ENCODE measurements around the gene TRAFD1.

TRAFD1 gene

DNA sequence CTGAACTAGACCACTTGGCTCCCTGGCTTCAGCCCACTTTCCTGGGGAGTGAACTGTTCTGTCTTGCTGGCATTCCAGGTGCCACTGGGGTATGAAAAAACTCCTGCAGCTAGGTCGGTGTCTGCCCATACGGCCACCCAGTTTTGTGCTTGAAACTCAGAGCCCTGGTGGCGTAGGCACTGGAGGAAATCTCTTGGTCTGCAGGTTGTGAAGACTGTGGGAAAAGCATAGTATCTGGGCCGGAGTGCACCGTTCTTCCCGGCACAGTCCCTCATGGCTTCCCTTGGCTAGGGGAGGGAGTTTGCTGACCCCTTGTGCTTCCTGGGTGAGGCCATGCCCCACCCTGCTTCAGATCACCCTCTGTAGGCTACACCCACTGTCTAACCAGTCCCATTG is 33.8 kb downstream of the TRAFD1 start:
- DNase-seq, result no peak

DNA sequence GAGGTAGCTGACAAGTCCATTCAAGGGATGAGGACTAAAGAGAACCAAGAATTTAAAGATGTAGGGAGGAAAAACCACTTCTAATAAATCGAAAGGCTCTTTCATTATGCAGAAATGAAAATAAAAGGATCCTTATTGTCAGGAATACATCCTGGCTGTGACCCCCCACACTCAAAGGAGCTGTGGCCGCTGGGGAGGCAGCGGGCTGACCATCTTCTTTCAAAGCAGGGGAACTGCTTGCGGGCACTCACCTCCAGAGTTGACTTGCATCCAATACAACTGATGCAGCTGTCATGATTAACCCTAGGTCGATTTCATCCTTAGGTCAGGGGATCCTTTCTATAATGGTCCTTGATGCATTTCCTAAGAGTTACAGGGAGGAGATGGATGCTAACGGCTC is 35.3 kb downstream of the TRAFD1 start:
- no peak for DNase-seq

DNA sequence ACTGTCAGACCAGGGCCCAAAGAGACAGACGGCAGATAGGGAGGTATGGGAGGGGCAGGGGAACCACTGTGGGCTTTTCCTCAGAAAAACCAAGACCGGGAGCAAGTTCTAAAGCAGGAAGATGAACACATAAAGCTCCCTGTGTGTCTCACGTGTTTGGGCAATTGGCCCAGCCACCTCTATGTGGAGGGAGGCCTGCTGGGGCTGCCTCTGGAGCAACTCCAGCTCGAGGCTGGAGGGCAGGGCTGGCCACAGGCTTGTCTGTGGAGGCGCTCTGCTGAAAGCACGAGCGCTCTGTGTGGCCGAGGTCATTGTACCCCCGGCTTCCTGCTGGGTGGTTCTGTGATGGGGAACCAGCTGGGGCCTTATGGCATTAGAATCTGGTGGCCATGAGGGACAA is 36.4 kb downstream of the TRAFD1 start:
- no peak for DNase-seq

DNA sequence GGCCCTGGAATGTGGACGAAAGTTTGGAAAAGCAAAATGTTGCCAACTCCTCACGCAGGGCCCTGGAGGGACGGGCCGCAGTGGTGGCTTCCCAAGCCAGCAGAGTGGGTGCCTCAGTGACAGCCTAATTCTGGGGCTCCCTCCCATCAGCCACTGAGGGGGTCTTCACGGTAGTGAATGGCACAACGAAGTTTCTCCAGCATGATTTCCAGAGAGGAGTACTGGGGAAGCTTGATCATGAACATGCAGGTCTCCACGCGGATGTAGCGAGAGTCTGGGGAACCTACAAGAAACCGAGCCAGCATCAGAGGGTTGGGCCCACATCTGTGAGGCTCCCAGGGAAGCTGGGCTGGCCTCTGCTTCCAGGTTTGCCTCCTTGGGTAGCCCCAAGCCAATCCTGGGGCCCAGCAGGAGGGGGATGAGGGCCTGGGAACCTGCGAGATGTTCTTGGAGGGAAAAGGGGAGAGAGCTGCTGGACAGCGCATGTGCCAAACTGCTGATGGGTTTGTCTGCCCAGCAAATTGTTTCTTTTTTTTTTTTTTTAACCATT is 37.0 kb downstream of the TRAFD1 start:
- DNase-seq, result no peak

DNA sequence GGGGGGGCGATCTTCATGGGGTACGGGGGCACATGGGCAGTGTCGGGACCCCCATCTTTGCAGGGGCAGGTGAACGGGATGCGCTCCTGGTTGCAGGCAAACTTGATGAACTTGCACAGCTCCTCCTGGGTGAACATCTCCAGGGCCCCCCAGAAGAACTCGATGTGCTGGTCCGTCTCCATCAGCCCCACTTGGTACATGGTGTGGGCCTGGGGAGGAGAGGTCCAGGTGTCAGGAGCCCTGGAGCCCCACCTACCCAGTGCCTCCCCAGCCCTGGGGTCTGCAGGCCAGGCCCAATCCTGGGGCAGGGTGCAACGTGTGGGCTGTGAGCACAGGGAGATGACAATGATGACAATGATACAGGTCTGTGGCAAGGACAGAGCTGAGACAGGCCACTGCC is 37.7 kb downstream of the TRAFD1 start:
- DNase-seq, result no peak

DNA sequence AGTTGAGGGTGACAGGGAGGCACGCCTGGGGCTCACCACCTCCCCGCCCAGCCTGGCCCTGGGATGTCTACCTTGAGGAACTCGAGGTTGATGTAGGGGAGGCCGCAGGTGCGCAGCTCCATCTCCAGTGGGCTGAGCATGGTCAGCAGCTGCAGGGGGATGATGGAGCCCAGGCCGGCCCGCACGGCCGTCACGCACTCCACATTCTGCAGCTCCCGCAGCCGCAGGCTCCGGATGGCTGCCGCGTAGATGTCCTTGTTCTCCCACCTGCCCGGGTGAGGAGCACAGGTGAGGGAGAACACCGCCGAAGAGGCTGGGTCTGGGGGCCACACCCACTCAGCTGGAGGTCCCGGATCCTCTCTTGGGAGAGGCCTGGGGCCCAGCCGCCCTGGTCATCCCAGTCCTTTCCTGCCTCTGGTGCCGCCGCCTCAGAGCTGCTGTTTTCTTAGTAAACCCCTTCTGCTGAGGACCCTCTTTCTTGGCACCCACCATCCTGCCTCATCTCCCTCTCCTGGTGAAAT is 38.2 kb downstream of the TRAFD1 start:
- no peak for DNase-seq

DNA sequence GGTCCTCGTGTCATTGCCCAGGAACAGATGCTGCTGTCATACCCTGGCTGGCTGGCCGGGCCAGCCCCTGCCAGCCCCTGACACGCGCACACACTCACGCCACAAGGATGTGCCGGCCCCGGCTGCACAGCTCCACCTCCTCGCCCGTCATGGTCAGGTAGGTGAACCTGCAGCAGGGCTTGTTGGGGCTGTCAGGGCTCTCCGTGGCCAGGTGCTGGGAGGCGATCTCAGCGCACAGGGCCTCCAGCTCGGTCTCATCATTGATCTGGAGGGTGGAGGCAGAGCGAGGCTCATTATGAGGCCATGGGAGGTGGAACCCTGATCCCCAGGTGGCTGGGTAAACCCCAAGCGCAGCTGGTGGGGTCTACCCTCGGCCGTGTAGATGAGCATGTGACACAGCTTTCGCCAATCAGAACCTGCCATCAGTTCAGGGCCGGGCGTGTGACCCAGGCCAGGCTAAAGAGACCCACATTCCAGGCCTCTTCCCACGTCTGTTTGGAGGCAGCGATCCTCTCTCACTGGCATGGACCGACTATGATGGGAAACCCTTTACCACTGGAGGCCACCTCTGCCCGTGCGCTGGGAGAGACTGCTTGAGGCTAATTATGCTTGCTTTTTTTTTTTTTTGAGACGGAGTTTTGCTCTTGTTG is 38.8 kb downstream of the TRAFD1 start:
- DNase-seq, result no peak

DNA sequence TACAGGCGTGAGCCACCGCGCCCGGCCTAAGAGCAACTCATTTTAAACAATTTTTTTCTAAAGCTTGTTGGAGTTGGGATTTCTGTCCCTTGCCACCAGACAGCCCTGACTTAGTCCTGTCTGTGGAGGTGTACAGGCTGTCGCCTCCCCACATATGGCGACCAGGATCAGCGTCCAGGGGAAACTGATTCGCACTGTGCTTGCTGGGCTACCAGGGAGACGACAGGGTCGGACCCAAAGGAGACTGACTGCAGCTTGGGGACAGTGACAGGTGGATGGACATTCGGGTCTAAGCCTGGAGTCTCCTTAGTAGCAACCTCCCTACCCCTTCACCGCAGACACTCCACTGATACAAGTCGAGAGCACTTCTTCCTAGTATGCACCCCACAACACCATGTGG is 40.3 kb downstream of the TRAFD1 start:
- no peak for DNase-seq

DNA sequence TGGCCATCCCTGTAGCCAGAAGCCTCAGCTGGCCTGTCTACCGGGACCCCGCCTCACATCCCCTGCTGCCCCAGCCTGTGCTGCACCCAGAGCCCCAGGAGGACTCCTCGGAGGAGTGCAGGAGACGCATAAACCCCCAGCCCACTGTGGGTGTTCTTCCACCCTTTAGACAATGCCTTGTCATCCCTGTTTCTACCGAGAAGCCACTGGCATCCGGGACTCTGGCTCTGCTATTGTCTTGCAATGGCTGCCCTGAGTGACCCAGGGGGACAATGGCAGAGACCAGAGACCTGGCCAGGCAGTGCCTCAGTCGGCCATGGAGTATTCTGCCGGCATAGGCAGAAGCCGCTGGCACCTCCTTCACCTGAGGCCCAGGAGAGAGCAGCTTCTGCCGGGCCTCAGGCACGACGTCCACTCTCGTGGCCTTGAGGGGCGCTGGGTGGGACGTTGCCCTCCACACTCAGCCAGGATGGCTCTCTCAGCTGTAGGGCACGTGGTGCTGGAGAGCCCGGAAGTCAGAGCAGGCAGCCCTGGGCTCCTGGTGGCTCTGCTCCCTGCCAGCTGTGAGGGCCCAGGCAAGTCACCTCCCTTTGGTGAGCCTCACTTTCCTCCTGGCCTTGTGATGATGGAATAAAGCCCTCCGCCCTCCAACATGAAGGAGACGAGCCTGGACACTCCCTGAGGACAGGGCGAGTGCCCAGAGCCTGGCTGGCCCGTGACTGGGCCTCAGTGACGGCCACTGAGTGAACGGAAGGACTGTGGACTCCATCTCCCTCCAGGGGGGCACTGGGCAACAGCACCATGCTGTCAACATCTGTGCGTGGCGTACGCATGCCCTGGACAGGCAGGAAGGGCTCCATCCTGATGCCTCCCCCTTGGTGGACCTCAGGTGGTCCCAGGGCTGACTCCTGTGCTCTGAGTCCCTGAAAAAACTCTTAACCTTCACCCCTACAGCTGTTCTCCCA is 41.0 kb downstream of the TRAFD1 start:
- no peak for DNase-seq

DNA sequence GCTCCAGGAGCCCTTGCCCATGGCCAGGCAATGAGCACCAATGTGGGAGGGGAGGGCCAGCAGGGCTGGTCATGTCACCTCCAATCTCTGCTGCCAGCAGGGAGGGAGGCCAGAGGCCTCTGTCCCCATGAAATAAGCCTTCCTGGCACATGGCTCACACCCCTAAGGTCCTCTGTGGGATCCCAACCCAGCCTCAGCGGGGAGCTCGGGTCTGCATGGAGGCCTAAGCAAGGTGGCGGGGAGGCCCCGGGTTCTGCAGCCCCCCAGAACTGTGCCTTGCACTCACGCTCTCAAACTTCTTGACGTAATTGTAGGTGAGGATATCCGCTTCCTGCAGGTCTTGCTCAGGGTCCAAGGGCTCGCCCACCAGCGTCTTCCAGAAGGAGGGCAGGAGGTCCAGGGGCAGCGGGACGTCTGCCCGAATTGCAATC is 41.7 kb downstream of the TRAFD1 start:
- DNase-seq, result no peak

DNA sequence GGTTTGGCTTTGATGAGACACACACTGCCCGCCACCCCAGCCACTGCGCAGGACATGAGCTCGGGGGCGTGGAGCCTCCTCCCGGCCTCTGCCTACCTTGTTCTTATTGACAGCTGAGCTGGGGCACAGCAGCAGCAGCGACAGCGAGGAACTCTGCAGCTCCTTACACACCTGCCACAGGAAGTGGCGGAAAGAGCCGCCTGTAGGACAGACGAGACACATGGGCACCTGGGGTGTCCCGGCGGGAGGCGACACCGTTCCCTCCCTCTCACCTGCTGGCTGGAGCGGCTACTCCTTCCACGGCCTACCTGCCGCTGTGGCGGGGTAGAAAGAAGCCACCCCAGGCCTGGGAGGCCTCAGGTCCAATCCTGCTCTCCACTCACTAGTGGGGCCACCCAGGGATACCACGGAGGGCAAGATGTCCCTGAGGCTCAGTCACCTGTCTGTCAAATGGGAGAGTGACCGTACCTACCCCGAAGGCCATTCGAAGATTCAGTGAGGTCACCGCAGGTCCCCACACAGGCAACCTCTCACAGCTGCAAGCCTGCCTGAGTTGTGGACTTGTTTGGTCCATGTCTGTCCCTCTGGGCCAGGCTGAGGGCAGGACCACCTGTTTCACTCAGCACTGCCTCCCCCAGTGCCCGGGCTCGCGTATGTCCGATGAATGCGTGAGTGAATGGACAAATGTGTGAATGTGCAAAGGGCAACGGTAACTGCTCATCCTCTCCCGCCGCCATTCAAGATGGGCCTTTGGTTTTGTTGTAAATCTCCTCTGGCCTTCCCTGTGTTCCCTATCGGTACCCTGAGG is 42.6 kb downstream of the TRAFD1 start:
- peak in 1 of 2 experiments; percentile 16 for DNase-seq

DNA sequence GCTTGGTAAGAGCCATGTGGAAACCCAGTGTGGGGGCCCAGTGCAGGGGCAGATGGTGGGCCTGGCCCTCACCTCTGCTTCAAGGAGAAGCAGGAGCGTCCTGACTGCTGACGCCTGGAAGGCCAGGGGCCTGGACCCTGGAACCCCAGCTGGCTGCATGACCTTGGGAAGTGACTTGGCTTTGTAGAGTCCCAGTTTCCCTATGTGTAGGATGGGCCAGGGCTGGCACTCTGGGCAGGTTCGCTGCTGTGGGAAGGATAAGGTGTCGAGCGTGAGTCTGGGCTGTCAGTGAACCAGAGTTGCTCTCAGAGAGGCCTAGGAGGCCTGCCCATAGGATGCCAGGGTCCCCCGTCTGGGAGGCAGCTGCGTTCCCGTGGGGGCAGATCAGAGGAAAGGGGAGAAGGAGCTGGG is 43.2 kb downstream of the TRAFD1 start:
- DNase-seq, result no peak

DNA sequence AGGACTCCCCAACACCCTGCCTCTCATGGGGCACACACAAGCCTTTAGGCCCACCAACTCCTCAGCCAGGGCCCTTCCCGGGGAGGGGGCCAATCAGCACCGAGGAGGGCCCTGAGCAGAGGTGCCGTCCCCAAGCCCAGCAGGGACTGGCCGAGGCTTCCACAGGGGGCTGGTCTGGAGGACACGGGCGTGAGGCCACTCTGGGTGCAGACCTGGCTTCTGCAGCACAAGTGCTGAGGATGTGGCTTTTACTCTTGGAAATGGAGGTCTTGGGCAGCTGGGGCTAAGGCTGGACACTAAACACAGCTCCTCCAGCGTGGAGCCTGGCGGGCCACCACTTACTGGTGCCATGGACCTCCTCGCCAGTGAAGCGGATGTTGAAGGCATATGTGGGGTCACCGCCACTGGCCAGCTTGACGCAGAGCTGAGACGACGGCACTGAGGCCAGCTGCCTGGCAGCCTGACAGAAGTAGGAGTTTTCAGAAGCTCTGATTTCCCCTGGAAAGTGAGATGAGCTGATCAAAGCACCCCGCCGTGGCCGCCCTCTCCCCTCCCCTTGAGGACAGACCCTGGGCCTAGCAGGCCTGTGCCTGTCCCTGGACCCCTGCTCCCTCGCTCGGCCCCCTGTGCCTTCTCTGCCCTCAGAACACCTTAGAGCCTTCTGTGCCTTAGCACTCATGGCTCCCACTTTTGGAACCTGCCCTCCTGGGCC is 44.0 kb downstream of the TRAFD1 start:
- no peak for DNase-seq

DNA sequence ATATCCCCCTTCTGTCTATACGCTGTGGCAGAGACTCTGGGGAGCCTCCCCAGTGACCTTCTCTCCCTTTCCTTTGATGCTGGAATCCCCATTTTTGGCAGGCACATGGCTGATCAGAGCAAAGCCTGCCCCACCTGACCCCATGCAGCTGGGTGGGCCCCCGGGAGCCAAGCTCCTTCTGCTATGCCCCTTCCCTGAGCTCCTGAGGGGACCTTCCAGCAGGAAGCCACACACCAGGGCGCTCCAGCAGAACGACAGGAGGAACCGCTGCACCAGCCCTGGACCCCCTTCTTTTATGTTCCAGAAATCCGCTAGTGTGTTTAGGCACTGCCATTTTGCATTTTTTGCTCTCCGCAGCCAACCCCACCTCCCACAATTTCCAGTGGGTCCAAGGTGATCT is 44.6 kb downstream of the TRAFD1 start:
- no peak for DNase-seq

DNA sequence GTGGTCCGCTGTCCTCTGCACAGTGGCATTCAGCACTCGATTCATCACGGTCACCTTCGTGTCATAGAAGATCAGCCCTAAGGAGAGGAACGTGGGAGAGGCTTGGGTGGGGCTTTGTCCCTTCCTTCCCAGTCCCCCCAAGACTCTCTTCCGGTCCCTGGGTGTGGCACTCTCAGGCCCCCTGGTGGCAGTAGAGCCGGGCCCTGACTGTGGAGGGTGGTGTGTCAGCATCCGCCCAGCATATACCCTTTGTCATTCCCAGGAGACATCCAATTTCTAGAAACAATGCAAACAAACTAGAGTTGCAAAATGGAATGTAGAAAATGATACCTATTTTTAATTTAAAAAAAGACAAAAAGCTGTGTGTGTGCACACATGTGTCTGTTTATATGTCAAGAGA is 45.0 kb downstream of the TRAFD1 start:
- no peak for DNase-seq

DNA sequence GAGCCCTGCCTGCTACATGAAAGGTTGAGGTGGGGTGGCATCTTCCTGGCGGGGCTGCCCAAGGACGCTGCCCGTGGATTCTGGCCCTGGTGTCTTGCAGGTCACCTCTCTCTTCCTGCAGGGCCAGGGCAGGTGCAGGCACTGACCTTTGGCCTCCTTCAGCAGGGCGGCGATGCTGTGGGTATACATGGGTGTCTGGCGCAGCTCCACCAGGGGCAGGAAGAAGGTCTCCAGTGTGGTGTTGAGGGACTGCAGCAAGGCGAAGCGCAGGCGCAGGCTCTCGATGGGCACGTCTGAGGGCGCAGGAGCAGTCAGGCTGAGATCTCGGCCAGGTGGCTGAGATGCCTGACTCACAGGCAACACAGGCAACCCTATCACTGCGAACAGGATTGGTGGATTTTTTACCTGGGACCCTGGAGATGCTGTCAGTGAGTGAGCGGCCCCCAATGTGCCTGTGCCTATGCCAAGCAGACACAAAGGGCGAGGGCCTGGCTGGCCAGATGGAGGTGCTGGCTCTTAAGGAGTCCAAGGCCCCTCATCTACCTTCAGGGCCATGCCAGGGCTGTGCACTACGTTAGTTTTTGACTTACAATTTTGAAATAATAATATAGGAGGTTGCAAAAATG is 45.7 kb downstream of the TRAFD1 start:
- DNase-seq, result no peak

DNA sequence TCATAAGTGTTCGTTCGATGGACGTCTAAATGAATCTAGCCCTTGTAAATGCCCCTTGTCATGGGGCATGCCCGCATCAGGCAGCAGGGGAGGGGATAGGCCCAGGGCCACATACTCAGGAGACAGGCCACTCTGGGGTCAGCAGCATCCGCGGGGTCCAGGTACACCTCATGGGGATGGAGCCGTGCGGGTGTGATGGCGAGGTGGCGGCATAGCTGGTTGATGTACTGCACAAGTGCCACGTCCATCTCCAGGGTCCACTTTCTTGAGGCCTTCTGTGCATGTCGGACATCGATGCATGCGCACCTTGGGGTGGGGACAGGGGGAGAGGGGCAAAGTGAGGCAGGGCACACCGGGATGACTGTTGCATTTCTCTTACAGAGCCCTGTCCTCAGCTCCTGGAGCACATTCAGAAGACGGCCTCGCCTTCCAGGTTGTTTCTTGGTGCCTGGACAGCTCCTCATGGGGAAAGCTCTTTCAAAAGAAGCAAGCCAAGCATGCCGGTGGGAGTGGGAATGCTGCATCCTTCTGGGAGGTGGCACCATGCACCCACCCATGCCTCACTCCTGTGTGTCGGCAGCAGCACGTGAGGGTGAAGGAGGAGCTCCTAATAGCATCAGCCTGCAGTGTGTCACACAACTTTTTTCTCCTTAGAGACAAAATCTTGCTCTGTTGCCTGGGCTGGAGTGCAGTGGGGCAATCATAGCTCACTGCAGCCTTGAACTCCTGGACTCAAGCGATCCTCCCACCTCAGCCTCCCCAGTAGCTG is 47.4 kb downstream of the TRAFD1 start:
- DNase-seq, result no peak

DNA sequence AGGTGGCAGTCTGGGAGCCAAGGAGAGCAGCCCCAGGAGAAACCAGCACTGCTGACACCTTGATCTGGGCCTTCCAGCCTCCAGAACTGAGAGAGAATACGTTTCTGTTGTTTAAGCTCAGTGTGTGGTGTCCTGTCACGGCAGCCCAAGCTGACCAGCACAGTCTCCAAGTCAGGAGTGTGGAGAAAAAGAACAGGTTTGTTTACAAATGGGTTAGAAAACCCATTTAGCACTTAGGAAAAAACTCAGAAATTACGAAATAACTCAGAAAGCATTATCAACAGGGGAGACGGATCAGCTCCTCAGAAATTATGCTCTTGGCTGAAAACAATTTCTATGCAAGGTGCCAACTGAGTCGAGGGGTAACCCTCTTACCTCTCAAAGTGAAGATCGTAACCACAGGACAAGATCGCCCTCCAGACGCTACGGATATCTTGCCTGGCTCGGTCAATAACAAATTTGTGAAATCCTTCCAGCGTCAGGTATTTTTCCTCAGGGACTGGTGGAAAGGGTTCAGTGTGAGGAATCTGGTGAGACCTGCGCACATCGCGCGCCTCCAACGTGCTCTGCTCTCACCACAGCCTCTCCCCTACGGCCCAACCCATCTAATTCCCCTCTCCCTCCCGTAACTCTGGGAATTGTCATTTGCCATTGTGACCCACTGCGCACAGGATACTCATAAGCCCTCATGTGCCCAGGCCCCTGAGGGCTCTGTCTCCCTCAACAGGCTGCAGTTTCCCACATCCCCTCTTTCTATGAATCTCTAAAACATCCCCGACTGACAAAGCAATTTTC is 50.2 kb downstream of the TRAFD1 start:
- no peak for DNase-seq

DNA sequence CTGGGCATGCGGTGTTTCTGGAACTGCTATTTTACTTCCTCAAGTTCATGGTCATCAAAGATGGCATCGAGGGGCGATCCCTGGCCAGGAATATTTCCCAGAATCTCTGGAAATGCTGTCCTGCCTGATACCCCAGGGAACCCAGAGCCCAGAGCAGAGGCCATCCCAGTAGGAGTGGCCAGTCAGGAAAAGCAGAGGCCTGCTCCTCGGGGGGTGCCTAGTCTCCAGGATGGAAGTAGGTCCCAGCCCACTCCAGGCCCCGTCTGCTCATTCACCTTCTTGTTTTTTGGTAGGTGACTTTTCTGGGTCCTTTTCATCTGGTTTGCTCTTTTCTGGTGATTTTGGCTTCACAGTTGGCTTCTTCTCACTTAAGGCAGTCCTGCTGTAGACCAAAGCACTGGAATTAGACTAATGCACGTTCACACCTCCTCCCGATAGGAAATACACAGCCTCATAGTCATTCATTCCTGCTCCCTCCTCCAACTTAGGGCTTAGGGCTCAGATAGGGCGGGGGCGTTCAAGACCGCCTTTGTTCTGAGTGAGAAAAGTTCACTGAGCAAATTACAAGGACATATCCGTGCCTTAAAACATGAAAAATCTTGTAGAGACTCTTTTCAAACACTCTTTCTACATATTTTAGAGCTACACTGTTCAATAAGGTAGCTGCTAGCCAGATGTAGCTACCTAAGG is 51.1 kb downstream of the TRAFD1 start:
- DNase-seq, result no peak

Measured in NCI-H187 (cell line).